NCI-H128 (cell line): Measurements from ENCODE around the gene RNF123.

Source experiments
- DNase-seq: peaks from one replicate; lab custom pipeline; 2025; ENCODE audit not compliant: unreplicated experiment; lab: John Stamatoyannopoulos, UW

RNF123 gene

GRCh38 chr3:49717959-49718857, 28.9 kb downstream of the RNF123 start:
- DNase-seq, result no peak

DNA sequence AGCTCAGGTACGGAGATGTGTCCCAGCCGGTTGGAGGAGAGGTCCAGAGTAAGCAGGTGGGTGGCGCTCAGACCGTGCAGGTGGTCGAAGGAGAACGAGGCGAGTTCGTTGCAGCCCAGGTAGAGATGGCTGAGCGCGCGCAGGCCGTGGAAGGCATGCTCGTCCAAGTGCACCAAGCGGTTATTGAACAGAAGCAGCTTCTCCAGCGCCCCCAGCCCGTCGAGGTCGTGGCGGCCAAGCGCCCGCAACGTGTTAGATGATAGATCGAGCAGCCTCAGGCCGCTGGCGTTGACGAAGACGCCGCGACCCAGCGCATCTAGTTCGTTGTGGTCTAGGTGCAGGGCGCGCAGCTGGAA, 29.5 kb downstream of the RNF123 start:
- DNase-seq, result no peak

GRCh38 chr3:49719214-49719884, 30.0 kb downstream of the RNF123 start, which contains the start of gene AMIGO3:
AMIGO3 (minus strand) TSS chr3:49719684; CDS start chr3:49719465, 219 bp downstream.
- DNase-seq, result peak; percentile 73

GRCh38 chr3:49720855-49721595, 31.7 kb downstream of the RNF123 start:
- no peak for DNase-seq

DNA sequence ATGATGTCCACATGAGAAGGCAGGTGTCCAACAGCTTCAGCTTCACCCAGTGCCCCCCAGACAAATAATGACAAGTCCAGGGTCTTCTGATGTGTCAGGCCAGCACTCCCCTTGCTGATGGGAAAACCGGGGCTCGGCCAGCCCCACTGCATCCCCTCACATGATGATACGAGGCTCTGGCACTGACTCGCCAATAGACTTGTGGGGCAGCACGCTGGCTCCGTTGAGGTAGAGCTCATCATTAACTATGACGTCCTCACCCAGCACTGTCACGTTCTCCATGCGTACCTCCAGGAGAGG, 32.2 kb downstream of the RNF123 start:
- no peak for DNase-seq

- DNase-seq, result no peak
These were observed 32.8 kb downstream of the RNF123 start for GRCh38 chr3:49721896-49722781.

GRCh38 chr3:49722896-49723295, 33.5 kb downstream of the RNF123 start:
- no peak for DNase-seq

DNA sequence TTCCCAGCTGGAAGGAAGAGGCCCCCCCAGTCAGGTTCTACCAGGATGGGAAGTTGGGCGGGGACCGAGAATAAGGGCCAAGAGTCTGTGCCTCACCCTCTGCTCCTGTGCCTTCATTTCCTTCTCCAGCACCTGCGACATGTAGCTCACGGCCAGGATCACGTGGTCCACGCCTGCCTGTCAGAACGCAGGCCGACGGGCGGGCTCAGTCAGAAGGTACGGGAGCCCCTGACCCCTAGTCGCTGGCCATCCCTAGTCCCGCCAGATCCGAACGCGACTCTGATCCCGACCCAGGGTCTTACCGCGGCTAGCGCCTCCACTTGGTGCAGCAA, 33.9 kb downstream of the RNF123 start:
- peak; percentile 14 for DNase-seq

DNA sequence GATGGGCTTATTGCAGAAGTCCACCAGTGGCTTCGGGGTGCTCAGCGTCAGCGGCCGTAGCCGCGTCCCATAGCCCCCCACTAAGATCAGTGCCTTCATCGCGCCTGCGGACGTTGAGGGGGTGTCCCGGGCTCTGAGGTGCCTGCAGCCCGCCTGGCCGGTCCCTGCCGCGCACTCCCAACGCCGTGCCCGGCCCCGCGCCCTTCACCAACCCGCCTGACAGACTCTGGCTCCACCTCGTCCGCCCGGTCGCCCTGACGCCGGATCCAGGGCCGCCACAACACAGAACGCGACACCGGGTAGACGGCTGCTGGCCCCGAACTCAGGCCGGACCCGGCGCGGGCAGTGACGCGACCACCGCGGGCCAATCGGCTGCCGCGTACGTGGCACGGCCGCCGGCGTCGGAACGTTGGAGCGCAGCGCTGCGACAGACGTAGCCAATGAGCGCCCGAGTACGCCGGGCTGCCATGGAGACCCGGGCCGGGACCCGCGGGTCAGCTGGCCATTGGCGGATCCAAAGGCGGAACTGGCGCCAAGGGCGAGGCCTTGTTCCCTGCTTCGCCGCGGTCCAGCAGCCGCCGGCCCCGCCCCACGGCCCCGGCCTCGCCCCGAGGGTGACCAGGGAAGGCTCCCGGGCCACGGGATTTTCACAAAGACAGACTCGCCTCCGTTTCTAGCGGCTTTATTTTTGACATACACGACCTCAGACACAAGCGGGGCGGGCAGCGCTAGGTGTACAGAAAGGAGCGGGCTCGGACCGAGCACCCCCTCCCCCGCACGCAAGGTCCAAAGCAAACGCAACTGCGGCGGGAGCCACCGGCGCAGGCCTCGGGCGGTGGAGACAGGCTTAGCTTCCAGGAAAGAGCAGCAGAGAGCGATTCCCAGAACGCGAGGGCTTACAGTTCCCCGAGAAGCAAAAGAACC, 34.5 kb downstream of the RNF123 start, which contains the start of gene GMPPB:
Gene GMPPB (minus strand): TSS at position 324 of the 924 bp plus-strand sequence. CDS start 225 bp downstream, at position 99.
- peak; percentile 84 for DNase-seq

DNA sequence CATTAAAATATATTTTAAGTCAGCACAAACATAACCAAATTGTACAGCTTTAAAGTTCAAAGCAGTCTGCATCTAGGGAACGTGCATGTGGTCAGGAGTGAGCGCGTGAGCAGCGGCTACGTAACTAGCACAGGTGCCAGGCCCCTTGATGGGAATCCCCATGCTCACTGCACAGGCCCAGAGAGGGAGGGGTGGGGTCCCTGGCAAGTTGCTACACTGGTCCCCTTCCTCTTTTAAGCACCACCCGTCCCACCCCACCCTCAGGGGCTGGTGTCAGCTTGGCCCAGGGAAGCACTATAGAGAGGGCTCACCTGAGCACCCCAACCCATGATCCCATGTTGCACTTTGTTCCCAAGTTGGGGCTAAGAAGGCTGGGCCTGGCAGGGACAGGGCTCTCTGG, 35.2 kb downstream of the RNF123 start:
- DNase-seq, result no peak

DNA sequence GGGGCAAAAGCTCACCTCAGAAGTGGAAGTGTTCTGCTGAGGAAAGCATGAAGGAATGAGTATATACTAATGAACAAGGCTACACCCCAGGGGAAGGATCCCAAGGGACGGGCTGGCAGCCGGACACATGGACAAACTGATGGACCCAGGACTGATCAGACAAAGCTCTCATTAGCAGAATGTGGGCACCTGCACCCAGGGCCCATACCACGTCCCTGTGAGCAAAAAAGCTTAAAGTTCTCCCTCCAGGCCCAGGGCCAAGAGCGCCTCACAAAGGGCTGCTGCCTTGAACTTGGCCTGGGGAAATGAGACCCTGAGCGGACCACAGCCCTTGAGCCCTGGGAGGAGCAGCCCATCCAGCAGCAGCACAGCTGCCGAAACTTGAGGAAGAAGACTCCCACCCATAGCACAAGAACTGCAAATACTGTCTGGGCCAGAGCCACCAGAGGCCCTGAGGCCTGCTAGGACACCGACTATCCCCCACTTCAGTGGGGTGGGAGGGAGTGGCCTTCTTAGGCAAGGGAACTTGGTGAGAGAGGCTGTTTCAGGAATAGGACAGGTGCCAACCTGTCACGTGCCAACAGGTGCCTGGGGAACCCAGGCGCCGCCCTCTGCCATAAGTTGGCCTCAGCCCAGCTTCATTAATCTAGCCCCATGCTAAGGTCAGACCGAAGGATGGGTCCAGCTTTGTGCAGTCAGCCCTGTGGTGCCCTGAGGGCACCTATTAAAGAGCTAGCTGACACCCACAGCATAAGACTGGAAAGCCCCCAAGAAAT, 36.7 kb downstream of the RNF123 start:
- DNase-seq, result no peak

DNA sequence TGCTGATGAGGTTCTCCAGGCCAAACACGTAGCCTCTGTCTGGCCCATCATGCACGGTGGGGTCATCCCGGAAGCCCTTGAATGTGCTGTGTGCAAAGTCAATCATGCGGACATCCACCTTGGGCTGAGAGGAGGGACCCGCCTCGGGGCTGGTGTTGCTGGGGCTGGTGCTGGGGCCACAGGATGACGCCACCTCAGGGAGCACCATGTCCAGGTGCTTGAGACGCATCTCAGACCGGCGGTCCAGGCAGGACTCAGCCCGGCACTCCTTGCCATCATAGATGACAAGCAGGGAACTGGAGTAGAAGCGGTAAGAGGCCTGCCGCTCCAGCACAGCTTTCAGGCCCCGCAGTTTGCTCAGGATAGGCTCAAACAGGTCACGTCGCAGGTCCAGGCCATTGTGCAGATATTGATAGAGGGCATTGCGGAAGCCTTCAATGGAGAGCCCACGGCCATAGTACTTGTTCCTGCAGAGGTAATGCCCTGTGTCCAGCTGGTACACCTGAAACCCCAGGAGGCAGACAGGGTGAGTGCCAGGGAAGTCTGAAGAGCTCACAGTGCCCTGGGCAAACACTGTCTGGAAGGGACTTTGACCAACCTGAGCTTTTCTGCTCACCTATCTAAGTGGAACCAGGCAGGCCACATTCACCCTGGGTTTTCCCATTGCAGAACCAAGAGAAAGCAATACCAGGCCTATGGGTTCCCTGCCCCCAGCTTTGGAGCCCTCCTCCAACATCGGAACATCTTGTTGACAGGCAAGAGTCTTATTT, 38.0 kb downstream of the RNF123 start:
- DNase-seq, result no peak

GRCh38 chr3:49727924-49728361, 38.6 kb downstream of the RNF123 start:
- no peak for DNase-seq

GRCh38 chr3:49729966-49730609, 40.7 kb downstream of the RNF123 start:
- DNase-seq, result no peak

- DNase-seq, result no peak
These were observed 43.2 kb downstream of the RNF123 start for GRCh38 chr3:49732597-49732996.

DNA sequence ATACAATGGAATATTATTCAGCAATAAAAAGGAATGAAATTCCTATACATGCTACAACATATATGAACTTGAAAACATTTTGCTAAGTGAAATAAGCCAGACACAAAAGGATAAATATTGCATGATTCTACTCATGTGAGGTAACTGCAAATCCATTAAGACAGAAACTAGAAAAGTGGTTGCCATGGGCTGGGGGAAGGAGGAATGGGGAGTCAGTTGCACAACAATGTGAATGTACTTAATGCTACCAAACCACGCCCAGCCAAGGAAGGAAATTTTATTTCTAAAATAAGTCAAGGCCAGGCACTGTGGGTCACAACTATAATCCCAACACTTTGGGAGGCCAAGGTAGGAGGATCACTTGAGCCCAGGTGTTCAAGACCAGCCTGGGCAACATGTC, 44.2 kb downstream of the RNF123 start:
- DNase-seq, result no peak

DNA sequence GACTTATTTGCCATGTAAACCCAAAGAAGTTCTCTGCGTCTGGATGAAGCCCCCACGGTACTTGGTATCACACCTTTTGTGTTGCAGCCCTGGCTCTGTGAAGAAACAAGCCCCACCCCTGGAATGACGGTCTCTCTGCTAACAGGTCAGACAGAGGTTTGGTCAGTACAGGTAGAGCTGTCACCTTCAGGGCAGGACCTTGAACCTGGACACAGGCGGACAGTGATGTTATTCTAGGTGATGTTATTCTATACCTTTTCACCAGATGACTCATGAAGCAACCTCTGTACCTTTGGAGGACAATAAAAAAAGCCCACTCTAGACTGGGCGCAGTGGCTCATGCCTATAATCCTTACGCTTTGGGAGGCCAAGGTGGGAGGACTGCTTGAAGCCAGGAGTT, 45.4 kb downstream of the RNF123 start:
- no peak for DNase-seq
